GM19239 (cell line): ENCODE results near the gene LRIG1.
A peak's percentile ranks its signal among the peaks of the same experiment; 100 is the strongest.

Source experiments
- DNase-seq: peaks from one replicate; pipeline ENCODE4 v3.0.0; 2011; ENCODE audit warnings: low spot score; ENCODE audit not compliant: insufficient read length
- FAIRE-seq: peaks from 2 replicates; lab custom pipeline; 2011; peaks lifted over from hg19 to GRCh38; lab: Jason Lieb, UNC

The LRIG1 gene

DNA sequence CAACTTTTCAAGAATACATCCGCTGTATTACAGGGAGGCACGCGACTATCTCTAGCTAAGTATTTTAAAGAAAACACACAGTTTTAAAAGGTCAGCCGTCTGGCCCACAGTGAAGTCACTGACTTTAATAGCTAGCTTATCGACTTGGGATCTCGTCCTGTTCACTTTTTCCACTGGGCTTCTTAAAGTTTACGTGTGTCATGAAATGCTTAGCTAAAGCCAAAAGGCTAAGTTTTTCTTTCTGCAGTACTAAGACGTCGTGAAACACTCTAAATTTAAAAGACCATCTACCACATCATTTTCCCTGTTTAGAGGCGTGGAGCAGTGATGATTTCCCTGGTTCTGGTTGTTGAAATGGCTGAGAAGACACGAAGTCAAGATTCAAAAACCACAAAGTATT, 27.1 kb downstream of the LRIG1 start:
- DNase-seq (no peak), FAIRE-seq (peak; percentile 54)

DNA sequence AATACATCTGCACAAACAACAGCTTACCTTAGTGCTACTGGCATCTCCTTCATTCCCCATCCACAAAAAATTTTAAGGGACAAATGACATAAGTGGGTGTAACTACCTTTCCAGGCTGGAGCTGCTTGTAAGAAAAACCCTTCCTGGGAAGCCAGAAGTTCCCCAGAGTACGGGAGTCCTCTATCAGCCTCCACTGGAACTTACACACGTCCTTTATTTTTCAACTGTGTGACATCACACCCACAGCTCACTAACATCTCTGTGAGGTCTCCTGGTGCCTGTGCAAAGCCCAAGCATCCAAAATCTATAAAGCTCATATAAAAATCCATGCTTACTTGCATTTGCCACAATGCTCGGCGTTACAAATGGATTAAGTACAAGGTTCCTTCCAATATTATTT, 27.6 kb downstream of the LRIG1 start:
- no peak for FAIRE-seq
- no peak for DNase-seq

DNA sequence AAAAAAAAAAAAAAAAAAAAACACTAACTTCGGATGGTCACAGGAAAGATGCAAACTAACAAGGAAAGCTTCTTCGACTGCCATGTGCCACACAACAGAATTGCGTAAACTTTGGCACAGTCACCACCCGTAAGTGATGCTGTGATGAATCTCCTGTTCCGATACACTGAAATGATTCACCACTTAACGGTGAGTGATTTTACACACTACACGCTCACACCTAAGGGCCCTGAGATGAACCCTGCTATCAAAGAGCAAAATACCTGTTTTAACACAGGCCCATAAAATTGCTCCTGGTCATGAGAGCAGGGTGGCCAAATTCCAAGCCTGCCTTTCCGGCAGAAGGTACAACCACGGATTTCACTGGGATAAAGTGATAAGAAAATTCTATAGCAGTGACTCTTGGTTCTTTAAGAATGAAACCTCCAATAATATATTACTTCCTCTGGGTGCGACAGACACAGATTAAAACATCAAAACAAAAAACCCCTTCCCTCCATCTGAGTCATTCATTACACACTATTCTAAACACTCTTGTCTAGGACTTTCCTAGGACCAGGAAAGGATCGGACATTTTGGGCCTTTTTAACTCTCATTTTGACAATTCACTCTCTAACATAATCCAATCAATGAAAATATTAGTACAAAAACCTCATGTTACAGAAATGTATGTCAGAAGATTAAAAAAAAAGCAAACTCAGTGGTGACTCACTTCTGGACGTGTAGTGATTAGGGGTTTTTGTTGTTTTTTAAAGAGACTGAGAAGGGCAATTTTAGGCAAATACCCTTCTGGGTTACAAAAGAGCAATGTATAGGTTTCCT, 28.3 kb downstream of the LRIG1 start:
- FAIRE-seq (peak; percentile 94), DNase-seq (no peak)

DNA sequence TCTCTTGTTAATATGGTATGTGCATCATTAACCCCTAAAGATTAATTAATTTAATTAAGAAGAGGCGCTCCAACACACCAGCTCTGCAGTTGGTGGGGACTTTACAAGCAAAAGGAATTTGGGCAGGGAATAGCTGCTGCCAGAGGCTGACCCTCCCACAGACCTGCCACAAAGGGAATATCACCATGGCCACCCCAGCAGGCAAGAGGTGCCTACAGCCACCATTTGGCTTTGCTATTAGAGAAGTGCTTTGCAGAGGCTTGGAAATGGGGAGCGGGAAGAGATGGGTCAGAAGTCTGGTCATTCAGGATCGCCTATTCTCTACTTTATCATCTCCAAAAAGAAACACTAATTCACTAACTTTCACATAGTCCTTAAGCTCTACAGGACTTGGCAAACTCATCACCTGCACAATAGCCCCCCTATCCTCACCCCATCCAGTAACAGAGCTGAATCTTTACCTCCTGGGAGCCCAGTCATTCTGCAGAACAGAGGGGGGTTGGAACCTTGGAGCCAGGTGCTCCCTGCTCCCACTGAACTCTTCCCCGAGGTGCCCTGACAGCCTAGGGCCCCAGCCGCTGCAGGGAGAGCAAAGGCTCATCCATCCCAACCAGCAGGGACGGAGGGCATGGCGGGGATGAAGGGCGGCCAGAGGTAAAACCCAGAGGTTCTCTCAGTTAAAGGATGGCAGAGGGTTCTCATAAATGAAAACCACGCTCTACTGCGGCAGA, 29.7 kb downstream of the LRIG1 start:
- FAIRE-seq (no peak), DNase-seq (no peak)

DNA sequence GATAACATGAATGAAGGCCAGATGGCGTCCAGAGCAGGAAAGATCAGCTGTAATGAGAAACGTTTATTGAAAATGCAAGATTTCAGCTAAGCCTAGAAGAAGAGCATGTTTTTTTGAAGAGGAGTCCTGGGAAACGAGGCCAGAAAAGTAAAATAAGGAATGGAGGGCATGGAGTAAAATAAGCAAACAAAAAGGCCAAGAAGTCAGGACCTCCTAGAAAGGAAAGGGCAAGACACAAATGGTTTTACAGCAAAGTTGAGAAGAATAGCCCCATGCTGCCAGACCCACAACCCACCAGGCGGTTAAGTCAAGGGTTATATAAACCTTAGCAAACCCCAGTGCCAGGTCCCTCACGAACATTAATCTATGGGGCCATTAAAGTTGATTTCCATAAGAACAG, 30.5 kb downstream of the LRIG1 start:
- no peak for DNase-seq
- FAIRE-seq: peak; percentile 11

DNA sequence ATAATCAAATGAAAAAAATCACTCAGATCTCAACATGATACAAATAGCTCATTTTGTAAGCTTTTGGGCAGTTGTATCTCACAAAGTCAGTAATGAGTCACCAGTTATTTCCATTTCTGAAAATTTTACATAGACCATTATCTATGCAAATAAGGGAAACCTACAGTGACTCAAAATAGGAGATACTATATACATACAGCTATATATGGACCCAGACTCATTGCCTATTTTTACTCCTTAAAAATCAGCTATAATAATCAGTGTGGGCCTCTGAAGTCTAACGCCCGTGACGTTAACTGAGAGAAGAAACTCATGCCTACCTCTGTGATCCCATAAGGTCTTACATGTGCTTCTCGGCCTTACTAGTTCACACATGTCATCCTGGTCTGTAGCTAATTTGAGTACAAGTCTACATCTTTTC, 31.6 kb downstream of the LRIG1 start:
- no peak for DNase-seq
- peak; percentile 79 for FAIRE-seq

DNA sequence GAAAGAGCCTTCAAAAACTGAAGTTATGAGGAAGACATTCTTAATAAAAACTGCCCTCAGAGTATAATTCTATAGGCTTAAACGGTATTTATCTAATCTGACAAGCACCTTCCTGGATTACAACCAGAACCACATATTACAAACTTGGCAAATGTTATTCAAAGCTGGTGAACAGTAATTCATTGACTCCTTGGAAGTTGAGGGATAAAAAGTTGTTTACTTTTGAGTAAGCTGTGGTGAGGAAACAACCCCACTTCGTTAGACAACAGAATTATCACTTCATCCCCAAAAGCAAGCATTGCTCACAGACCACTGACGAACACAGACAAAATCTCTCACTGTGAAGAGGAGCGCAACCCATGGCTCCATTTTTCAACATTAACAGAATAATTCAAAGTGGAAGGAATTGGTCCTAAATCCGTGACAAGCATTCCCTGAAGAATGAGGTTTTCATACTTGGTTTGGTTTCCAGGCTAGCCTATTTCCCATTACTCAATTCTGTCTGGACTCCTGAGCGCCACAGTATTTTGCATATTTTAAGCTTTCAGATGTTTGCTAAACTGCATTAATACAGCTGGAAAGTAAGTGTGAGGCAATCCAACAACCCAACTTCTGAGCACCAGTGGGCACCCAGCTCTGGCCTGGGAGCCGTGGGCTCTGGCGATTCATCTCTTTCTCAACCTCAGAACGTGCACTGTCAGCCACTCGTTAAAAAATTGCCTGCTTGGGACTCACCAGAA, 32.7 kb downstream of the LRIG1 start:
- DNase-seq (no peak), FAIRE-seq (no peak)

DNA sequence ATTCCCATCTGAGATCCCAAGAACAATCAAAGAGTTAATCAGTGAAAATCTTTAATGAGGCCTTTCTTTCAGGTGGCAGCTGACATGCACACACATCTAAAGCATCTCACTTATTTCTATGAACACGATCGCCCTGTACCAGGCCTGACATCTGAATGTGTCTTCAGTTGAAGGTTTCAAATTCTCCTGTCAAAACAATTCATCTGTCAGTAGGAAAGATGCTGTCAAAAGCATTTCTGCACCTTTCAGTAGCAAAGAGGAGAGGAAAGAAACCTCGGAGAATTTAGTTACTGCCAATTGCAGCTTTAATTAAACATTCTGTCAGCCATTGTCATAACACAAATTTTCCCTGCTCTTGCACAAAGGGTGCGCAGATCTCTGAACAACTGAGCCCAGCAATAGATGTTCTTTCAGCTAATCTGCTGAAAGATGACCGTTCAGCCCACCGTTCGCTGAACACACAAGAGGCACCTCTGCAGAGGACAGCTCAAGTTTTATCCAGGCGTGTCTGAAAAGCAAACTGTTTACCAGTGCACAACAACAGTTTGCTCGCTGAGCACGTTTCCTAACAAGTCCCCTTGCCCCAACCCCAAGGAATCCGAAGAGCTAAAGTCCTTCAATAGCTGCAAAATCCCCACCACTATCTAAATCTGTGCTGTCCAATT, 34.1 kb downstream of the LRIG1 start:
- DNase-seq (no peak), FAIRE-seq (no peak)

- FAIRE-seq: no peak
- DNase-seq: no peak
Observed at GRCh38 chr3:66465587-66465986, 35.2 kb downstream of the LRIG1 start.

GRCh38 chr3:66465034-66465433, 35.8 kb downstream of the LRIG1 start:
- no peak for FAIRE-seq

DNA sequence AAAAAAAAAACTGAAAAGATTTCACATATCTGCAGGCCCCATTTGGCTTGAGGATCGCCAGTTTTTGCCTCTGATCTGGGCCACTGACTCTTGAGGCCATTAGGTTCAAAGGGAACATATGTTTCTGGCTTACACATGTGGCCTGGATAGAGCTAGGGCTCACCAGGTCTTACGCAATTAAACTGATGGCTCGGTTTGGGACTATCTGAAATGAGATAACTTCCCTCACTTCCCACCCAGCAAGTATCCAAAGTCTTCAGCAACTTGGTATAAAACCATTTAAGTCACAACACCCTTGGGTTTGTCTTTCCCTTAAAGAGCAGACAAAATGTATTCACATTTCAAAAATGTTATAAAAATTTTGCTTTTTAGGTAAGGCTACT, 36.3 kb downstream of the LRIG1 start:
- FAIRE-seq: no peak
- no peak for DNase-seq

More at GRCh38 chr3:66465034-66465433, 35.8 kb downstream of the LRIG1 start:
- DNase-seq: no peak

- no peak for FAIRE-seq
Observed at GRCh38 chr3:66463730-66464511, 36.9 kb downstream of the LRIG1 start.

DNA sequence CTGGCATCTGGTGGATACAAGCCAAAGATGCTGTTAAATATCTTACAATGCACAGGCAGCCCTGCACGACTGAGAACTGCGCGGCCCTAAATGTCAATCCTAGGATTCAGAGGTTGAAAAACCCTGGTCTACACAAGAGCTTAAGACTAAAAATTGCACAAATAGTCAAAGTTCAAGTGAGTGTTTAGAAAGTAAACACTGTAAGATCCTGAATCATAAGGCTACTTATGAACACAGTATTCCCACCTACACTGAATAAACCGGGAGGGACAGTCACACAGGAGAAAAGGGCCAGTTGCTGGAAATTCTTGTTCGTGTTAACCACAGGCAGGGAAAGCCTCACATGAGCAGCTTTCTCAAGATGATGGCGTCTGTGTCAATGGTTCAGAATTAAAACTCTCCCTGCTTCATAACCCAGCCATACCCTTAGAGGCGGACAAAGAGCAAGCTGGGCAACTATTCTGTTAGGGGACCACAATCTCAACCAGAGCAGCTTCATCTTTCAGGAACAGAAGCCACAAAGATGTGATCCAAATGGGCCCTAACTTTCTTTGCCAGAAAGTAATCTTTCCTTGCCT, 37.7 kb downstream of the LRIG1 start:
- FAIRE-seq: no peak

More at GRCh38 chr3:66463730-66464511, 36.9 kb downstream of the LRIG1 start:
- no peak for DNase-seq

GRCh38 chr3:66457252-66457651, 43.6 kb downstream of the LRIG1 start:
- FAIRE-seq (no peak), DNase-seq (no peak)

More for the DNA sequence above, 37.7 kb downstream of the LRIG1 start:
- DNase-seq: no peak

DNA sequence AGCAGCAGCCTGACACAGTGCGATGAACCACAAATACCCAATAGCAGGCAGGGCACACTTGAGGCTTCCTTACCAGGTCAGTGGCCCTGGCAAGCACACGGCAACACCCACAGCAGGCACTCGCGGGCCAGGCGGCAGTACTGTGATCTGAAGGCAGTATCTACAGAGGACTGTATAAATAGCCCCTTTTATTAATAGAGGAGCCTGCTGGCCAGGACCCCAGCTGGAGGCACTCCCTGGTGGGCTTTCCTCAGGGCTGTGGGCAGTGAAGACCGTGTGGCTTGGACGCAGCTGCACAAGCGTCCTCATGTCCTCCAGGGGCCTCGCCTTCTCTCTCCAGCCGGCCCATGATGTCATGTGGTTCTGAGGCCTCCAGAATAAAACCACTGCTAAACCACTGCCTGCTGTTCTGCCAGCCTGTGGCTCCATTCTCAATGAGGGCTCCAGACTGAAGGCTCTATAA, 44.1 kb downstream of the LRIG1 start:
- FAIRE-seq: no peak
- DNase-seq: no peak

DNA sequence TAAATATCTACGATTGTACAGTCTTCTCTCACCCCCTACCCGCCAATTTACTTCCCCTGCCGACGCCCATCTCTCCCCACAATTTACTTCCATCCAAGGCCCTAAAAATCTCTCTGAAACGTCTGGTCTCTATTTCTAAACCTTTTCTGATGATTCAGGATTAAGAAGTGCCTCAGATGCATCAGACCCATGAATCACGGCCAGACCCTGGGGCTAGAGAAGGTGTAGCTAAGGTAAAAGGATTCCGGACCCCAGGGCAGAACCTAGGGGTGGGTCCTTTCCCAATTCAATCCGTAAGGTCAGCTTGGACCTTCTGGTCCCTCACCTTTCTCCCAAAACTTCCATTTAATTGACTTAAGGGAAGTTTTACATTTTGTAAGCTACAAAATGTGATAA, 46.4 kb downstream of the LRIG1 start:
- DNase-seq: no peak
- FAIRE-seq: no peak

DNA sequence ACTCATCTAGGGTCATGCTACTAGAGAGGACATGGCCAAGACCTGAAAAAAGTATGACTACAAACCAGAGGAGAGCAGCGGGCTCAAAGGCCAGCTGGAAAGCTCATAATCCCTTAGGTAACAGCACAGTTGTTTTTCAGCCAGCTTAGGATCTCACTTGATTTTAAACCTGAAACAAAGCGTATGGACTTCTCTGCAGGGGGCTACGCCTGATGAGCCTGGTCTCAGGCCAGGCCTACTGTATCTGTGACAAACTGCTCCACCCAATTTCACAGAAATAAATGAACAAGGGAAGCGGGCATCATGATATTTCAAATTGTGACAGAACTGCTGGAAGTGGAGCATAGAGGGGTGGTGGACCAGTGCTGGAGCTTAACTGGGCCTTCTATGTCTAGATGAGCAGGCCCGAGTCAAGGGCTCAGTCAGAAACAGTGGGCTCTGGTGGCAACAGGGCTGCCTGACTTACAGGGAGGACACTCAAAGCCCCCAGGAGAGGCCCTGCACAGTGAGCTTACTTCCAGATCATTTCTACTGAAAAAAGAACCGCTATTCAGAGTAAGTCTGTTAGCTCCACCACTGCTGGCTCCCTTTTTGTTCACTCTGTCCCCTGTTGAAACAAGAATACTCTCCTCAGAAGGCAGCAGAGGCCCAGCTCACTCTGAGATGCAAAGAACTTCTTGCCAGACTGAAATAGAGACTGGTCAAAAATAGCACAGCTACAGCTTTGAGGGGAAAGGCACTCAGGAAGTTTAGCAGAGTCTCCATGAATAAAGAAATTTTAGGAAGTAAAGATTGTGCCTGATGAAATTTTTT, 47.0 kb downstream of the LRIG1 start:
- DNase-seq (no peak), FAIRE-seq (no peak)

- no peak for FAIRE-seq
- no peak for DNase-seq
Observed at GRCh38 chr3:66452303-66453011, 48.4 kb downstream of the LRIG1 start.
